ENCODE data around the gene KRT13. TPM values are rescaled to one million over a fixed set of nuclear protein-coding genes. Genes with fewer than 3 reads are reported as not detected.
A peak's percentile ranks its signal among the peaks of the same experiment; 100 is the strongest.

KRT13 gene
- total RNA-seq, 1 experiment from 2014 or later, result 1.4 TPM

- Histone ChIP-seq H3K36me3 (ENCODE audit: low read depth, low read length) (peaks cover 10% of the 10 kb centered on the region), H3K9ac (ENCODE audit: low read length) (no peak overlapping the region), H2AFZ (ENCODE audit: low read length) (no peak overlapping the region), H3F3A (ENCODE audit: low read length, unreplicated experiment) (peaks cover 9% of the 10 kb centered on the region), H3K27me3 (ENCODE audit: low read length) (no peaks in the 10 kb centered on the region), H3K4me2 (ENCODE audit: low read length) (no peak overlapping the region), H3K79me2 (ENCODE audit: low read length) (peaks cover 27% of the 10 kb centered on the region), H4K20me1 (ENCODE audit: low read length) (peaks cover 11% of the 10 kb centered on the region), H3K4me3 (ENCODE audit: low read length) (no peak overlapping the region), H3K9me3 (ENCODE audit: low read length) (no peaks in the 10 kb centered on the region), H3K27ac (ENCODE audit: low read length) (no peak overlapping the region), H3K4me1 (ENCODE audit: insufficient read depth, low read length) (peaks cover 48% of the 10 kb centered on the region), H3K9me2 (replicated peaks; ENCODE audit: low read length) (no peaks in the 10 kb centered on the region)
- DNase-seq (no peak), ATAC-seq (no peak)
- no TSS peak for BruUV-seq (replicated peaks)
- CTCF ChIA-PET, result no interaction called here
- TF ChIP-seq EZH2 (IDR thresholded peaks at IDR 0.05; ENCODE audit: low read length, unreplicated experiment) (no peak), EZH2phosphoT487 (IDR thresholded peaks at IDR 0.05; ENCODE audit: borderline replicate concordance, low read length) (no peak), CTCF (conservative IDR thresholded peaks at IDR 0.05; ENCODE audit: low read depth, low read length) (no peak)
- intact Hi-C loops (cut with micrococcal nuclease), result no loop called here
- POLR2A ChIA-PET (ENCODE audit: unreplicated experiment), result no interaction called here
Observed at GRCh38 chr17:41531993-41532392, 26.6 kb upstream of the KRT13 start.

GRCh38 chr17:41530062-41531048 lies 24.9 kb upstream of the KRT13 start:
- Histone ChIP-seq H3K4me1 (ENCODE audit: insufficient read depth, low read length) (peaks cover 32% of the 10 kb centered on the region), H3K9me2 (replicated peaks; ENCODE audit: low read length) (no peaks in the 10 kb centered on the region), H3K36me3 (ENCODE audit: low read depth, low read length) (peaks cover 17% of the 10 kb centered on the region), H3K79me2 (ENCODE audit: low read length) (peaks cover 43% of the 10 kb centered on the region), H3K4me2 (ENCODE audit: low read length) (peak overlapping the region; percentile 94), H2AFZ (ENCODE audit: low read length) (no peak overlapping the region), H3K4me3 (ENCODE audit: low read length) (peak overlapping the region; percentile 90; the same call in 1 of the 2 replicates), H4K20me1 (ENCODE audit: low read length) (peaks cover 17% of the 10 kb centered on the region), H3K27me3 (ENCODE audit: low read length) (no peaks in the 10 kb centered on the region), H3K9me3 (ENCODE audit: low read length) (no peaks in the 10 kb centered on the region), H3K9ac (ENCODE audit: low read length) (peak overlapping the region; percentile 97), H3F3A (ENCODE audit: low read length, unreplicated experiment) (peaks cover 12% of the 10 kb centered on the region), H3K27ac (ENCODE audit: low read length) (peak overlapping the region; percentile 97)
- no peak for TF ChIP-seq CTCF (conservative IDR thresholded peaks at IDR 0.05; ENCODE audit: low read depth, low read length)
- no peak for TF ChIP-seq EZH2 (IDR thresholded peaks at IDR 0.05; ENCODE audit: low read length, unreplicated experiment)
- TF ChIP-seq EZH2phosphoT487 (IDR thresholded peaks at IDR 0.05; ENCODE audit: borderline replicate concordance, low read length), result no peak
- intact Hi-C loops (cut with micrococcal nuclease), result loop anchor here (1.0 kb wide), 1 partner anchor 18 kb away; no protein-coding TSS in a partner anchor
- BruUV-seq (replicated peaks), result TSS peak; percentile 28
- POLR2A ChIA-PET (ENCODE audit: unreplicated experiment), result interaction anchor here (0.5 to 0.7 kb wide), 2 partner anchors 10 to 24 kb away, joined by 3 to 4 read pairs; no protein-coding TSS in a partner anchor
- CTCF ChIA-PET, result interaction anchor here (0.6 to 3.5 kb wide), 2 partner anchors 18 to 20 kb away, joined by 3 to 22 read pairs; no protein-coding TSS in a partner anchor
- ATAC-seq, result peak; percentile 62
- DNase-seq, result peak; percentile 94

All from PC-3 (cell line).